Measurements from ENCODE around the gene PKP4.

GRCh38 chr2:158580760-158581159 lies 124.0 kb downstream of the PKP4 start:
- TF ChIP-seq POLR2AphosphoS5 (IDR thresholded peaks at IDR 0.05; ENCODE audit: low read depth, low read length), result no peak
- no peak for TF ChIP-seq TAF1 (IDR thresholded peaks at IDR 0.05; ENCODE audit: low read depth, low read length)
- no peak for TF ChIP-seq POU2F2 (IDR thresholded peaks at IDR 0.05; ENCODE audit: low read depth, low read length)

Measured in GM12891 (cell line).